Suprapubic skin (tissue), 4 donors: ENCODE results near the gene ADAM8.
"Not testable (repeated sequence)": the region's sequence is repeated elsewhere in the genome, so short reads cannot be mapped to it uniquely, and the experiment has no call there.

ENCODE experiments used
- POLR2A ChIP-seq, 2 donors: fragments of 450-650 bp; IDR thresholded peaks; one replicate each; pipeline ENCODE4 v1.6.1; 2017; ENCODE audit warnings: antibody characterized with exemption in 2 of 2, mild to moderate bottlenecking in 2 of 2, moderate library complexity in 2 of 2
- POLR2AphosphoS5 ChIP-seq, 3 donors: sonication (generic); formaldehyde crosslinking; IDR thresholded peaks; one replicate each; pipeline ENCODE4 v1.6.1; 2017; ENCODE audit warnings: antibody characterized with exemption in 3 of 3
- TF ChIP-seq, protein P1 (sequence below), 2 donors: fragments of 200-600 bp in 1 of 2; fragments of 450-650 bp in 1 of 2; sonication (generic) in 1 of 2; IDR thresholded peaks; one replicate each; pipeline ENCODE4 v1.5.1; 2016 to 2019; ENCODE audit warnings: antibody characterized with exemption in 2 of 2, mild to moderate bottlenecking in 1 of 2, moderate library complexity in 1 of 2

DNA sequence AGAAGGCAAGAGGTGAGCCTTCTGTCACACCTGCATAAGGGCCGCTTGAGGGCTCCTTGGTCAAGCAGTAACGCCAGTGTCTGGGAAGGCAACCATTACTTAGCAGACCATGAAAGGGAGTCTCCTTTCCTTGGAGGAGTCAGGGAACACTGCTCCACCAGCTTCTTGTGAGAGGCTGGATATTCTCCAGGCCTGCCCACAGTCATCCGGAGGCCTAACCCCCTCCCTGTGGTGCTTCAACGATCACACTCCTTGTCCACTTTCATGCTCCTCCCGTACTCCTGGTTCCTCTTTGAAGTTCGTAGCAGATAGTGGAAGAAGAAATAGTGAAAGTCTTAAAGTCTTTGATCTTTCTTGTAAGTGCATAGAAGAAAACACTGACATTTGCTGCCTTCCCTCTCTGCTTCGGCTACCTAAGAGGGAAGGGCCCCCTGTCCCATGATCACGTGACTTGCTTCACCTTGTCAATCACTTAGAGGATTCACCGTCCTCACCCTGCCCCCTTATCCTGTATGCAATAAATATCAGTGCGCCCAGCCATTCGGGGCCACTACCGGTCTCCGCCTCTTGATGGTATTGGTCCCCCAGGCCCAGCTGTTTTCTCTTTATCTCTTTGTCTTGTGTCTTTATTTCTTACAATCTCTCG, 45.5 kb upstream of the ADAM8 start:
- TF ChIP-seq, protein P1, sequence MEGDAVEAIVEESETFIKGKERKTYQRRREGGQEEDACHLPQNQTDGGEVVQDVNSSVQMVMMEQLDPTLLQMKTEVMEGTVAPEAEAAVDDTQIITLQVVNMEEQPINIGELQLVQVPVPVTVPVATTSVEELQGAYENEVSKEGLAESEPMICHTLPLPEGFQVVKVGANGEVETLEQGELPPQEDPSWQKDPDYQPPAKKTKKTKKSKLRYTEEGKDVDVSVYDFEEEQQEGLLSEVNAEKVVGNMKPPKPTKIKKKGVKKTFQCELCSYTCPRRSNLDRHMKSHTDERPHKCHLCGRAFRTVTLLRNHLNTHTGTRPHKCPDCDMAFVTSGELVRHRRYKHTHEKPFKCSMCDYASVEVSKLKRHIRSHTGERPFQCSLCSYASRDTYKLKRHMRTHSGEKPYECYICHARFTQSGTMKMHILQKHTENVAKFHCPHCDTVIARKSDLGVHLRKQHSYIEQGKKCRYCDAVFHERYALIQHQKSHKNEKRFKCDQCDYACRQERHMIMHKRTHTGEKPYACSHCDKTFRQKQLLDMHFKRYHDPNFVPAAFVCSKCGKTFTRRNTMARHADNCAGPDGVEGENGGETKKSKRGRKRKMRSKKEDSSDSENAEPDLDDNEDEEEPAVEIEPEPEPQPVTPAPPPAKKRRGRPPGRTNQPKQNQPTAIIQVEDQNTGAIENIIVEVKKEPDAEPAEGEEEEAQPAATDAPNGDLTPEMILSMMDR (IDR thresholded peaks at IDR 0.05): not testable (repeated sequence)
- not testable (repeated sequence) for TF ChIP-seq POLR2AphosphoS5, POLR2A (IDR thresholded peaks at IDR 0.05)
